Activated CD4-positive, alpha-beta T cell treated with anti-CD3 and anti-CD28 coated beads, Interleukin-2, amount 10 ng/mL, durations not matched to agents 24 days and 14 days (primary cell): ENCODE measurements around the gene RAB3GAP2. TPM values are rescaled to one million over a fixed set of nuclear protein-coding genes. Genes with fewer than 3 reads are reported as not detected.
A peak's percentile ranks its signal among the peaks of the same experiment; 100 is the strongest.
"Not testable (repeated sequence)": the region's sequence is repeated elsewhere in the genome, so short reads cannot be mapped to it uniquely, and the experiment has no call there.

Source experiments
- DNase-seq: peaks from one replicate; pipeline ENCODE4 v3.0.0; 2022
- H3K27ac Mint-ChIP-seq: one replicate; pipeline ENCODE4 v1.8.0; 2022; ENCODE audit warnings: mild to moderate bottlenecking, mixed read lengths
- H3K27me3 Mint-ChIP-seq: one replicate; pipeline ENCODE4 v1.8.0; 2022; ENCODE audit warnings: mixed read lengths
- H3K36me3 Mint-ChIP-seq: one replicate; pipeline ENCODE4 v1.8.0; 2022; ENCODE audit warnings: low read depth, mild to moderate bottlenecking, mixed read lengths
- H3K4me1 Mint-ChIP-seq: one replicate; pipeline ENCODE4 v1.8.0; 2021; ENCODE audit warnings: mixed read lengths
- H3K4me3 Mint-ChIP-seq: one replicate; pipeline ENCODE4 v1.8.0; 2022; ENCODE audit warnings: mild to moderate bottlenecking, moderate library complexity, mixed read lengths
- H3K9me3 Mint-ChIP-seq: one replicate; pipeline ENCODE4 v1.8.0; 2021; ENCODE audit warnings: mixed read lengths
- intact Hi-C: fragments of 100-400 bp; cut with micrococcal nuclease; formaldehyde crosslinking; loops from one replicate; pipeline ENCODE4 v1.15.1; 2023
- total RNA-seq: library from RNA; stranded (reverse); gene quantifications from 2 replicates; pipeline ENCODE4 v1.2.3, GENCODE V29; 2022

Gene RAB3GAP2
- total RNA-seq, 1 donor from 2014 or later, result 55.0 TPM

GRCh38 chr1:220221269-220221668, 51.0 kb downstream of the RAB3GAP2 start:
- H3K9me3 Mint-ChIP-seq, result no peaks in the 10 kb centered on the region
- peaks cover 8% of the 10 kb centered on the region for H3K36me3 Mint-ChIP-seq

GRCh38 chr1:220220699-220221040, 51.6 kb downstream of the RAB3GAP2 start:
- H3K4me1 Mint-ChIP-seq, H3K27me3 Mint-ChIP-seq, H3K9me3 Mint-ChIP-seq, H3K27ac Mint-ChIP-seq, DNase-seq, H3K4me3 Mint-ChIP-seq, intact Hi-C loops, H3K36me3 Mint-ChIP-seq: not testable (repeated sequence)

More at GRCh38 chr1:220221269-220221668, 51.0 kb downstream of the RAB3GAP2 start:
- no peak for DNase-seq
- H3K4me1 Mint-ChIP-seq, result peaks cover 7% of the 10 kb centered on the region
- no peaks in the 10 kb centered on the region for H3K27me3 Mint-ChIP-seq
- intact Hi-C loops, result no loop called here
- H3K27ac Mint-ChIP-seq, result no peak overlapping the region
- no peak overlapping the region for H3K4me3 Mint-ChIP-seq

- H3K36me3 Mint-ChIP-seq, result peaks cover 3% of the 10 kb centered on the region
- DNase-seq, result no peak
- H3K4me1 Mint-ChIP-seq, result peaks cover 7% of the 10 kb centered on the region
- intact Hi-C loops, result no loop called here
- H3K27me3 Mint-ChIP-seq, result no peaks in the 10 kb centered on the region
- no peak overlapping the region for H3K27ac Mint-ChIP-seq
- H3K9me3 Mint-ChIP-seq, result no peaks in the 10 kb centered on the region
- H3K4me3 Mint-ChIP-seq, result no peak overlapping the region
Measured at GRCh38 chr1:220219865-220220698, 52.2 kb downstream of the RAB3GAP2 start.

GRCh38 chr1:220219136-220219442, 53.2 kb downstream of the RAB3GAP2 start:
- H3K9me3 Mint-ChIP-seq, result no peaks in the 10 kb centered on the region
- DNase-seq, result no peak
- no peaks in the 10 kb centered on the region for H3K27me3 Mint-ChIP-seq
- peaks cover 6% of the 10 kb centered on the region for H3K4me1 Mint-ChIP-seq
- intact Hi-C loops, result no loop called here
- no peak overlapping the region for H3K27ac Mint-ChIP-seq
- no peak overlapping the region for H3K4me3 Mint-ChIP-seq
- H3K36me3 Mint-ChIP-seq, result peaks cover 3% of the 10 kb centered on the region

GRCh38 chr1:220218397-220219135, 53.7 kb downstream of the RAB3GAP2 start:
- H3K27ac Mint-ChIP-seq, H3K4me1 Mint-ChIP-seq, H3K9me3 Mint-ChIP-seq, H3K27me3 Mint-ChIP-seq, H3K4me3 Mint-ChIP-seq, H3K36me3 Mint-ChIP-seq: not testable (repeated sequence)
- DNase-seq, result peak; percentile 74
- intact Hi-C loops, result loop anchor here (1.0 kb wide), 1 partner anchor 54 kb away; the partner anchor contains the start of gene RAB3GAP2

- intact Hi-C loops, result no loop called here
- DNase-seq, result no peak
- peaks cover 10% of the 10 kb centered on the region for H3K36me3 Mint-ChIP-seq
- no peaks in the 10 kb centered on the region for H3K9me3 Mint-ChIP-seq
- no peak overlapping the region for H3K4me3 Mint-ChIP-seq
- no peaks in the 10 kb centered on the region for H3K27me3 Mint-ChIP-seq
- H3K27ac Mint-ChIP-seq, result no peak overlapping the region
- peaks cover 6% of the 10 kb centered on the region for H3K4me1 Mint-ChIP-seq
Measured at GRCh38 chr1:220217383-220217988, 54.8 kb downstream of the RAB3GAP2 start.

GRCh38 chr1:220213382-220213983, 58.8 kb downstream of the RAB3GAP2 start:
- intact Hi-C loops, result no loop called here
- Mint-ChIP-seq H3K4me1 (peaks cover 4% of the 10 kb centered on the region), H3K4me3 (no peak overlapping the region), H3K36me3 (peaks cover 28% of the 10 kb centered on the region), H3K27ac (no peak overlapping the region), H3K27me3 (no peaks in the 10 kb centered on the region), H3K9me3 (no peaks in the 10 kb centered on the region)
- no peak for DNase-seq

- H3K36me3 Mint-ChIP-seq, result peaks cover 60% of the 10 kb centered on the region
- H3K4me3 Mint-ChIP-seq, result no peak overlapping the region
- peaks cover 2% of the 10 kb centered on the region for H3K4me1 Mint-ChIP-seq
- H3K9me3 Mint-ChIP-seq, result peaks cover 9% of the 10 kb centered on the region
- H3K27me3 Mint-ChIP-seq, result no peaks in the 10 kb centered on the region
- intact Hi-C loops, result no loop called here
- no peak overlapping the region for H3K27ac Mint-ChIP-seq
- no peak for DNase-seq
Measured at GRCh38 chr1:220207411-220207810, 64.8 kb downstream of the RAB3GAP2 start.

- intact Hi-C loops, H3K4me3 Mint-ChIP-seq, H3K9me3 Mint-ChIP-seq, H3K27me3 Mint-ChIP-seq, H3K4me1 Mint-ChIP-seq, DNase-seq, H3K27ac Mint-ChIP-seq: not testable (repeated sequence)
- peaks cover 47% of the 10 kb centered on the region for H3K36me3 Mint-ChIP-seq
Measured at GRCh38 chr1:220204758-220205157, 67.5 kb downstream of the RAB3GAP2 start.

GRCh38 chr1:220203816-220204215, 68.4 kb downstream of the RAB3GAP2 start:
- Mint-ChIP-seq H3K4me1 (no peaks in the 10 kb centered on the region), H3K9me3 (peaks cover 9% of the 10 kb centered on the region), H3K36me3 (peaks cover 42% of the 10 kb centered on the region), H3K27me3 (no peaks in the 10 kb centered on the region), H3K4me3 (no peak overlapping the region), H3K27ac (no peak overlapping the region)
- intact Hi-C loops, result no loop called here
- DNase-seq, result no peak

- Mint-ChIP-seq H3K27ac (no peak overlapping the region), H3K9me3 (no peaks in the 10 kb centered on the region), H3K27me3 (no peaks in the 10 kb centered on the region), H3K4me1 (no peaks in the 10 kb centered on the region), H3K4me3 (no peak overlapping the region), H3K36me3 (peaks cover 25% of the 10 kb centered on the region)
- no peak for DNase-seq
- intact Hi-C loops, result loop anchor here (10.0 kb wide), 1 partner anchor 356 kb away; no protein-coding TSS in a partner anchor
Measured at GRCh38 chr1:220198186-220199005, 73.9 kb downstream of the RAB3GAP2 start.

- no peak overlapping the region for H3K27ac Mint-ChIP-seq
- H3K4me3 Mint-ChIP-seq, result no peak overlapping the region
- no peaks in the 10 kb centered on the region for H3K9me3 Mint-ChIP-seq
- intact Hi-C loops, result loop anchor here (10.0 kb wide), 1 partner anchor 359 kb away; no protein-coding TSS in a partner anchor
- H3K4me1 Mint-ChIP-seq, result no peaks in the 10 kb centered on the region
- peaks cover 31% of the 10 kb centered on the region for H3K36me3 Mint-ChIP-seq
- no peaks in the 10 kb centered on the region for H3K27me3 Mint-ChIP-seq
- DNase-seq, result no peak
Measured at GRCh38 chr1:220195701-220196100, 76.6 kb downstream of the RAB3GAP2 start.

- H3K27ac Mint-ChIP-seq, result no peak overlapping the region
- no peak overlapping the region for H3K4me3 Mint-ChIP-seq
- no peaks in the 10 kb centered on the region for H3K9me3 Mint-ChIP-seq
- DNase-seq, result no peak
- no peaks in the 10 kb centered on the region for H3K4me1 Mint-ChIP-seq
- H3K36me3 Mint-ChIP-seq, result peaks cover 46% of the 10 kb centered on the region
- intact Hi-C loops, result loop anchor here (5.0 to 10.0 kb wide), 2 partner anchors 365 to 587 kb away; no protein-coding TSS in a partner anchor
- H3K27me3 Mint-ChIP-seq, result no peaks in the 10 kb centered on the region
Measured at GRCh38 chr1:220189750-220190347, 82.4 kb downstream of the RAB3GAP2 start.
